WTC11 (cell line): ENCODE data around the gene B3GALT5. TPM values are rescaled to one million over a fixed set of nuclear protein-coding genes. Genes with fewer than 3 reads are reported as not detected.

Experiments used
- ATAC-seq: fragments of 200-7000 bp; cut with Tn5 transposase; 2 replicates; pipeline ENCODE4 v1.10.0; 2021; ENCODE audit warnings: mild to moderate bottlenecking, moderate library complexity
- CTCF ChIA-PET: fragments of 300-600 bp; sonication (Branson Sonifier 250); formaldehyde crosslinking; loops from one replicate; lab custom pipeline; 2021; ENCODE audit warnings: antibody characterized with exemption; lab: Charles Lee
- POLR2A ChIA-PET: fragments of 350-600 bp; sonication (Branson Sonifier 250); formaldehyde crosslinking; loops from one replicate; lab custom pipeline; 2021; ENCODE audit warnings: antibody characterized with exemption; lab: Charles Lee
- DNase-seq: peaks from one replicate; pipeline ENCODE4 v3.0.0; 2021; ENCODE audit warnings: low spot score
- H3K27ac Mint-ChIP-seq: 2 replicates; pipeline ENCODE4 v1.8.0; 2021; ENCODE audit warnings: mixed read lengths
- H3K27me3 Mint-ChIP-seq: 2 replicates; pipeline ENCODE4 v1.8.0; 2021; ENCODE audit warnings: low read depth, mild to moderate bottlenecking, moderate library complexity, mixed read lengths
- H3K36me3 Mint-ChIP-seq: 2 replicates; pipeline ENCODE4 v1.8.0; 2021; ENCODE audit warnings: mixed read lengths
- H3K4me1 Mint-ChIP-seq: 2 replicates; pipeline ENCODE4 v1.8.0; 2022; ENCODE audit warnings: mixed read lengths
- H3K4me3 Mint-ChIP-seq: 2 replicates; pipeline ENCODE4 v1.8.0; 2021; ENCODE audit warnings: mild to moderate bottlenecking, moderate library complexity, mixed read lengths
- H3K9me3 Mint-ChIP-seq: 2 replicates; pipeline ENCODE4 v1.8.0; 2021; ENCODE audit warnings: mixed read lengths
- AR ChIP-seq: fragments of 250-450 bp; sonication (Bioruptor Pico); IDR thresholded peaks from 2 replicates; pipeline ENCODE4 v1.9.0; 2021; ENCODE audit warnings: mild to moderate bottlenecking
- ATF2 ChIP-seq: sonication (generic); formaldehyde crosslinking; IDR thresholded peaks from 2 replicates; pipeline ENCODE4 v1.8.1; 2022; ENCODE audit warnings: low read depth, missing genetic modification reagents, borderline replicate concordance
- ATF6 ChIP-seq: sonication (generic); formaldehyde crosslinking; IDR thresholded peaks from 2 replicates; pipeline ENCODE4 v1.8.1; 2023; ENCODE audit warnings: mild to moderate bottlenecking, missing genetic modification reagents
- CDX4 ChIP-seq: fragments of 250-450 bp; sonication (Bioruptor Pico); IDR thresholded peaks from 2 replicates; pipeline ENCODE4 v1.9.0; 2021; ENCODE audit warnings: moderate library complexity, mild to moderate bottlenecking, inconsistent platforms, borderline replicate concordance
- CREB1 ChIP-seq: sonication (generic); formaldehyde crosslinking; IDR thresholded peaks from 2 replicates; pipeline ENCODE4 v1.8.0; 2023; ENCODE audit warnings: mild to moderate bottlenecking, missing genetic modification reagents
- CTCF ChIP-seq: fragments of 200-600 bp; IDR thresholded peaks from 2 replicates; pipeline ENCODE4 v1.8.0; 2022; ENCODE audit warnings: antibody characterized with exemption
- ESRRA ChIP-seq: sonication (generic); formaldehyde crosslinking; IDR thresholded peaks from 2 replicates; pipeline ENCODE4 v1.8.1; 2022; ENCODE audit warnings: mild to moderate bottlenecking, missing genetic modification reagents, borderline replicate concordance
- GABPB1 ChIP-seq: sonication (generic); formaldehyde crosslinking; IDR thresholded peaks from 2 replicates; pipeline ENCODE4 v1.8.1; 2023; ENCODE audit warnings: mild to moderate bottlenecking, missing genetic modification reagents
- HMGXB4 ChIP-seq: sonication (generic); formaldehyde crosslinking; IDR thresholded peaks from 2 replicates; pipeline ENCODE4 v1.8.1; 2023; ENCODE audit warnings: mild to moderate bottlenecking, moderate library complexity, missing genetic modification reagents
- JAZF1 ChIP-seq: fragments of 250-450 bp; sonication (Bioruptor Pico); IDR thresholded peaks from 2 replicates; pipeline ENCODE4 v1.9.0; 2021; ENCODE audit warnings: moderate library complexity, mild to moderate bottlenecking, inconsistent platforms
- NR2C2 ChIP-seq: sonication (generic); formaldehyde crosslinking; IDR thresholded peaks from 2 replicates; pipeline ENCODE4 v1.8.0; 2022; ENCODE audit warnings: mild to moderate bottlenecking, missing genetic modification reagents
- NR3C1 ChIP-seq: sonication (generic); formaldehyde crosslinking; conservative IDR thresholded peaks from 2 replicates; pipeline ENCODE4 v1.8.1; 2023; ENCODE audit warnings: low read depth, mild to moderate bottlenecking, missing genetic modification reagents
- RELA ChIP-seq: sonication (generic); formaldehyde crosslinking; IDR thresholded peaks from 2 replicates; pipeline ENCODE4 v1.8.1; 2022; ENCODE audit warnings: missing genetic modification reagents, mild to moderate bottlenecking, borderline replicate concordance
- RORB ChIP-seq: fragments of 250-450 bp; sonication (Bioruptor Pico); IDR thresholded peaks from 2 replicates; pipeline ENCODE4 v1.9.0; 2021; ENCODE audit warnings: mild to moderate bottlenecking
- TP53 ChIP-seq: sonication (generic); formaldehyde crosslinking; IDR thresholded peaks from 2 replicates; pipeline ENCODE4 v1.8.1; 2023; ENCODE audit warnings: mild to moderate bottlenecking, missing genetic modification reagents
- USF1 ChIP-seq: sonication (generic); formaldehyde crosslinking; IDR thresholded peaks from 2 replicates; pipeline ENCODE4 v1.8.0; 2022; ENCODE audit warnings: mild to moderate bottlenecking, missing genetic modification reagents
- USF2 ChIP-seq: sonication (generic); formaldehyde crosslinking; IDR thresholded peaks from 2 replicates; pipeline ENCODE4 v1.8.1; 2023; ENCODE audit warnings: mild to moderate bottlenecking, missing genetic modification reagents, moderate library complexity
- total RNA-seq: library from RNA; stranded (reverse); gene quantifications from 3 replicates; pipeline ENCODE4 v1.2.3, GENCODE V29; 2021

Gene B3GALT5
- total RNA-seq, 1 experiment from 2014 or later: 25.8 TPM

- TF ChIP-seq NR2C2 (CRISPR knock-in tag): no peak
- no peak for TF ChIP-seq RELA (CRISPR knock-in tag)
- TF ChIP-seq ATF6 (CRISPR knock-in tag): no peak
Measured at GRCh38 chr21:39669485-39669884, 56.7 kb downstream of the B3GALT5 start (continued).

GRCh38 chr21:39669976-39670661, 57.4 kb downstream of the B3GALT5 start:
- Mint-ChIP-seq H3K4me1 (peaks cover 49% of the 10 kb centered on the region), H3K27me3 (no peaks in the 10 kb centered on the region), H3K9me3 (no peaks in the 10 kb centered on the region), H3K27ac (peak overlapping the region; percentile 88), H3K4me3 (no peak overlapping the region), H3K36me3 (peaks cover 42% of the 10 kb centered on the region)
- ChIA-PET CTCF (interaction anchor here (1.2 kb wide), 1 partner anchor 89 kb away, joined by 3 read pairs; no protein-coding TSS in a partner anchor), POLR2A (no interaction called here)
- TF ChIP-seq CTCF (no peak), HMGXB4 (CRISPR knock-in tag) (no peak), RORB (CRISPR knock-in tag) (no peak), GABPB1 (CRISPR knock-in tag) (no peak), ATF2 (CRISPR knock-in tag) (no peak), ESRRA (CRISPR knock-in tag) (no peak), NR3C1 (no peak), CREB1 (CRISPR knock-in tag) (no peak), USF2 (CRISPR knock-in tag) (no peak), TP53 (CRISPR knock-in tag) (no peak), CDX4 (CRISPR knock-in tag) (no peak), JAZF1 (CRISPR knock-in tag) (no peak), AR (CRISPR knock-in tag) (no peak), USF1 (CRISPR knock-in tag) (no peak)
- DNase-seq (no peak), ATAC-seq (no peak)
